WERI-Rb-1 (cell line): Measurements from ENCODE around the gene TRIM52.
A peak's percentile ranks its signal among the peaks of the same experiment; 100 is the strongest.

Source experiments
- DNase-seq: peaks from one replicate; pipeline ENCODE4 v3.0.0-alpha.2; 2020
- H3K27ac ChIP-seq: fragments of 250-450 bp; sonication (Bioruptor Pico); 2 replicates; pipeline ENCODE4 v1.5.1; 2020; ENCODE audit warnings: mild to moderate bottlenecking, moderate library complexity
- H3K27me3 ChIP-seq: fragments of 250-450 bp; sonication (Bioruptor Pico); 2 replicates; pipeline ENCODE4 v1.5.1; 2021; ENCODE audit warnings: mild to moderate bottlenecking, low read depth, moderate library complexity; ENCODE audit not compliant: insufficient read depth, severe bottlenecking
- H3K36me3 ChIP-seq: fragments of 250-450 bp; sonication (Bioruptor Pico); 2 replicates; pipeline ENCODE4 v1.5.1; 2020; ENCODE audit warnings: mild to moderate bottlenecking, moderate library complexity
- H3K4me3 ChIP-seq: 2 replicates; pipeline ENCODE4 v1.5.1; 2011; ENCODE audit warnings: low read depth, mild to moderate bottlenecking, control low read depth, low read length
- H3K9me3 ChIP-seq: fragments of 250-450 bp; sonication (Bioruptor Pico); 2 replicates; pipeline ENCODE4 v1.5.1; 2021; ENCODE audit warnings: mild to moderate bottlenecking, moderate library complexity; ENCODE audit not compliant: severe bottlenecking
- CTCF ChIP-seq: IDR thresholded peaks from 2 replicates; pipeline ENCODE4 v1.5.1; 2011; ENCODE audit warnings: low read depth, mild to moderate bottlenecking, control low read depth, inconsistent platforms, low read length

Gene TRIM52

GRCh38 chr5:181258576-181258975 is 2.4 kb downstream of the TRIM52 start:
- TF ChIP-seq CTCF: no peak
- DNase-seq: no peak
- no peaks in the 10 kb centered on the region for H3K9me3 ChIP-seq
- no peak overlapping the region for H3K4me3 ChIP-seq
- H3K27ac ChIP-seq: no peak overlapping the region
- H3K36me3 ChIP-seq: peaks cover 3% of the 10 kb centered on the region; the same call in 1 of the 2 replicates
- H3K27me3 ChIP-seq: no peaks in the 10 kb centered on the region

- no peak for DNase-seq
- 0 out of 2 replicates have a peak, but pooled peaks cover 3% of the 10 kb centered on the region for H3K36me3 ChIP-seq
- no peaks in the 10 kb centered on the region for H3K9me3 ChIP-seq
- no peaks in the 10 kb centered on the region for H3K27me3 ChIP-seq
- no peak overlapping the region for H3K4me3 ChIP-seq
- no peak for TF ChIP-seq CTCF
- H3K27ac ChIP-seq: no peak overlapping the region
Measured at GRCh38 chr5:181255836-181256578, 4.9 kb downstream of the TRIM52 start.

- no peak overlapping the region for H3K27ac ChIP-seq
- H3K4me3 ChIP-seq: no peak overlapping the region
- no peak for TF ChIP-seq CTCF
- H3K27me3 ChIP-seq: no peaks in the 10 kb centered on the region
- no peak for DNase-seq
- H3K9me3 ChIP-seq: no peaks in the 10 kb centered on the region
- 0 out of 2 replicates have a peak, but pooled peaks cover 3% of the 10 kb centered on the region for H3K36me3 ChIP-seq
Measured at GRCh38 chr5:181255276-181255675, 5.7 kb downstream of the TRIM52 start.

GRCh38 chr5:181248277-181248676 is 12.7 kb downstream of the TRIM52 start:
- Histone ChIP-seq H3K27ac (no peak overlapping the region), H3K9me3 (no peaks in the 10 kb centered on the region), H3K27me3 (no peaks in the 10 kb centered on the region), H3K4me3 (no peak overlapping the region), H3K36me3 (peaks cover 2% of the 10 kb centered on the region)
- TF ChIP-seq CTCF: no peak
- DNase-seq: no peak

GRCh38 chr5:181246276-181247049 is 14.5 kb downstream of the TRIM52 start:
- peak; percentile 69 for DNase-seq
- no peaks in the 10 kb centered on the region for H3K9me3 ChIP-seq
- H3K36me3 ChIP-seq: peaks cover 19% of the 10 kb centered on the region
- H3K27me3 ChIP-seq: no peaks in the 10 kb centered on the region
- H3K27ac ChIP-seq: peak overlapping the region; percentile 79
- no peak for TF ChIP-seq CTCF
- peak overlapping the region; percentile 62 for H3K4me3 ChIP-seq
